WTC11 (cell line): ENCODE results near the gene RYR1. TPM values are rescaled to one million over a fixed set of nuclear protein-coding genes. Genes with fewer than 3 reads are reported as not detected.

Experiments
- ATAC-seq: fragments of 200-7000 bp; cut with Tn5 transposase; 2 replicates; pipeline ENCODE4 v1.10.0; 2021; ENCODE audit warnings: mild to moderate bottlenecking, moderate library complexity
- CTCF ChIA-PET: fragments of 300-600 bp; sonication (Branson Sonifier 250); formaldehyde crosslinking; loops from one replicate; lab custom pipeline; 2021; ENCODE audit warnings: antibody characterized with exemption; lab: Charles Lee
- POLR2A ChIA-PET: fragments of 350-600 bp; sonication (Branson Sonifier 250); formaldehyde crosslinking; loops from one replicate; lab custom pipeline; 2021; ENCODE audit warnings: antibody characterized with exemption; lab: Charles Lee
- DNase-seq: peaks from one replicate; pipeline ENCODE4 v3.0.0; 2021; ENCODE audit warnings: low spot score
- H3K27ac Mint-ChIP-seq: 2 replicates; pipeline ENCODE4 v1.8.0; 2021; ENCODE audit warnings: mixed read lengths
- H3K27me3 Mint-ChIP-seq: 2 replicates; pipeline ENCODE4 v1.8.0; 2021; ENCODE audit warnings: low read depth, mild to moderate bottlenecking, moderate library complexity, mixed read lengths
- H3K36me3 Mint-ChIP-seq: 2 replicates; pipeline ENCODE4 v1.8.0; 2021; ENCODE audit warnings: mixed read lengths
- H3K4me1 Mint-ChIP-seq: 2 replicates; pipeline ENCODE4 v1.8.0; 2022; ENCODE audit warnings: mixed read lengths
- H3K4me3 Mint-ChIP-seq: 2 replicates; pipeline ENCODE4 v1.8.0; 2021; ENCODE audit warnings: mild to moderate bottlenecking, moderate library complexity, mixed read lengths
- H3K9me3 Mint-ChIP-seq: 2 replicates; pipeline ENCODE4 v1.8.0; 2021; ENCODE audit warnings: mixed read lengths
- ARID4B ChIP-seq: sonication (generic); formaldehyde crosslinking; IDR thresholded peaks from 2 replicates; pipeline ENCODE4 v1.8.0; 2023; ENCODE audit warnings: missing genetic modification reagents, mild to moderate bottlenecking, borderline replicate concordance
- ERG ChIP-seq: fragments of 250-450 bp; sonication (Bioruptor Pico); IDR thresholded peaks from 2 replicates; pipeline ENCODE4 v1.8.0; 2021; ENCODE audit warnings: mild to moderate bottlenecking
- IRF1 ChIP-seq: sonication (generic); formaldehyde crosslinking; IDR thresholded peaks from 2 replicates; pipeline ENCODE4 v1.8.0; 2023; ENCODE audit warnings: missing genetic modification reagents
- MXD4 ChIP-seq: fragments of 250-450 bp; sonication (Bioruptor Pico); IDR thresholded peaks from 2 replicates; pipeline ENCODE4 v1.8.0; 2021; ENCODE audit warnings: mild to moderate bottlenecking, moderate library complexity, borderline replicate concordance
- NR2C2 ChIP-seq: sonication (generic); formaldehyde crosslinking; IDR thresholded peaks from 2 replicates; pipeline ENCODE4 v1.8.0; 2022; ENCODE audit warnings: mild to moderate bottlenecking, missing genetic modification reagents
- PREB ChIP-seq: sonication (generic); formaldehyde crosslinking; IDR thresholded peaks from 2 replicates; pipeline ENCODE4 v1.8.1; 2022; ENCODE audit warnings: mild to moderate bottlenecking, missing genetic modification reagents, moderate library complexity, borderline replicate concordance
- RELA ChIP-seq: sonication (generic); formaldehyde crosslinking; IDR thresholded peaks from 2 replicates; pipeline ENCODE4 v1.8.1; 2022; ENCODE audit warnings: missing genetic modification reagents, mild to moderate bottlenecking, borderline replicate concordance
- RORB ChIP-seq: fragments of 250-450 bp; sonication (Bioruptor Pico); IDR thresholded peaks from 2 replicates; pipeline ENCODE4 v1.9.0; 2021; ENCODE audit warnings: mild to moderate bottlenecking
- SMAD4 ChIP-seq: sonication (generic); formaldehyde crosslinking; IDR thresholded peaks from 2 replicates; pipeline ENCODE4 v1.8.0; 2022; ENCODE audit warnings: mild to moderate bottlenecking, missing genetic modification reagents
- TEAD1 ChIP-seq: sonication (generic); formaldehyde crosslinking; IDR thresholded peaks from 2 replicates; pipeline ENCODE4 v1.8.0; 2022; ENCODE audit warnings: mild to moderate bottlenecking, missing genetic modification reagents
- ZMAT4 ChIP-seq: fragments of 250-450 bp; sonication (Bioruptor Pico); IDR thresholded peaks from 2 replicates; pipeline ENCODE4 v1.9.0; 2021; ENCODE audit warnings: mild to moderate bottlenecking
- ZNF263 ChIP-seq: sonication (generic); formaldehyde crosslinking; IDR thresholded peaks from 2 replicates; pipeline ENCODE4 v1.8.1; 2022; ENCODE audit warnings: low read depth, mild to moderate bottlenecking, moderate library complexity, missing genetic modification reagents
- ZNF416 ChIP-seq: fragments of 250-450 bp; sonication (Bioruptor Pico); IDR thresholded peaks from 2 replicates; pipeline ENCODE4 v1.9.0; 2021; ENCODE audit warnings: mild to moderate bottlenecking, inconsistent platforms
- ZNF423 ChIP-seq: fragments of 250-450 bp; sonication (Bioruptor Pico); IDR thresholded peaks from 2 replicates; pipeline ENCODE4 v2.1.2; 2022; ENCODE audit warnings: mild to moderate bottlenecking, moderate library complexity
- ZNF425 ChIP-seq: fragments of 250-450 bp; sonication (Bioruptor Pico); conservative IDR thresholded peaks from 2 replicates; pipeline ENCODE4 v1.9.0; 2021; ENCODE audit warnings: mild to moderate bottlenecking
- ZNF512 ChIP-seq: sonication (generic); formaldehyde crosslinking; IDR thresholded peaks from 2 replicates; pipeline ENCODE4 v1.8.1; 2022; ENCODE audit warnings: missing genetic modification reagents, borderline replicate concordance
- total RNA-seq: library from RNA; stranded (reverse); gene quantifications from 3 replicates; pipeline ENCODE4 v1.2.3, GENCODE V29; 2021

The RYR1 gene
- total RNA-seq, 1 experiment from 2014 or later = 24.2 TPM

GRCh38 chr19:38440592-38440991 lies 7.1 kb downstream of the RYR1 start:
- no peaks in the 10 kb centered on the region for H3K9me3 Mint-ChIP-seq
- TF ChIP-seq RORB (no peak), TEAD1 (CRISPR knock-in tag) (no peak), ERG (no peak), MXD4 (CRISPR knock-in tag) (no peak), ZNF425 (CRISPR knock-in tag) (no peak), ZMAT4 (CRISPR knock-in tag) (no peak), ZNF423 (CRISPR knock-in tag) (no peak), NR2C2 (CRISPR knock-in tag) (no peak), IRF1 (CRISPR knock-in tag) (no peak), ZNF512 (CRISPR knock-in tag) (no peak), ARID4B (CRISPR knock-in tag) (no peak), ZNF416 (CRISPR knock-in tag) (no peak), RELA (CRISPR knock-in tag) (no peak), ZNF263 (CRISPR knock-in tag) (no peak), SMAD4 (CRISPR knock-in tag) (no peak), PREB (CRISPR knock-in tag) (no peak)
- ATAC-seq (no peak), DNase-seq (no peak)
- ChIA-PET POLR2A (interaction anchor here (0.5 to 0.8 kb wide), 3 partner anchors 38 to 180 kb away, joined by 3 to 6 read pairs (median 3); partner anchors contain the start of gene FAM98C), CTCF (interaction anchor here (1.1 to 3.4 kb wide), 4 partner anchors 13 to 53 kb away, joined by 3 to 69 read pairs (median 6); partner anchors contain the start of genes FAM98C, GGN and RASGRP4)
- peak overlapping the region; percentile 33; the same call in 1 of the 2 replicates for H3K27ac Mint-ChIP-seq
- H3K4me1 Mint-ChIP-seq = peaks cover 13% of the 10 kb centered on the region
- no peak overlapping the region for H3K4me3 Mint-ChIP-seq
- no peaks in the 10 kb centered on the region for H3K27me3 Mint-ChIP-seq
- peaks cover 18% of the 10 kb centered on the region for H3K36me3 Mint-ChIP-seq
